GM12873 (cell line): Measurements from ENCODE around the gene TBC1D25.

Experiments
- TF ChIP-seq, protein P1 (sequence below): IDR thresholded peaks from 2 replicates; pipeline ENCODE4 v1.5.1; 2012; ENCODE audit warnings: low read depth, mild to moderate bottlenecking, moderate library complexity, low read length, control low read depth; ENCODE audit not compliant: insufficient read depth; ENCODE audit errors: missing control alignments

TBC1D25 gene

GRCh38 chrX:48611703-48612102 is 72.2 kb downstream of the TBC1D25 start:
- TF ChIP-seq, protein P1, sequence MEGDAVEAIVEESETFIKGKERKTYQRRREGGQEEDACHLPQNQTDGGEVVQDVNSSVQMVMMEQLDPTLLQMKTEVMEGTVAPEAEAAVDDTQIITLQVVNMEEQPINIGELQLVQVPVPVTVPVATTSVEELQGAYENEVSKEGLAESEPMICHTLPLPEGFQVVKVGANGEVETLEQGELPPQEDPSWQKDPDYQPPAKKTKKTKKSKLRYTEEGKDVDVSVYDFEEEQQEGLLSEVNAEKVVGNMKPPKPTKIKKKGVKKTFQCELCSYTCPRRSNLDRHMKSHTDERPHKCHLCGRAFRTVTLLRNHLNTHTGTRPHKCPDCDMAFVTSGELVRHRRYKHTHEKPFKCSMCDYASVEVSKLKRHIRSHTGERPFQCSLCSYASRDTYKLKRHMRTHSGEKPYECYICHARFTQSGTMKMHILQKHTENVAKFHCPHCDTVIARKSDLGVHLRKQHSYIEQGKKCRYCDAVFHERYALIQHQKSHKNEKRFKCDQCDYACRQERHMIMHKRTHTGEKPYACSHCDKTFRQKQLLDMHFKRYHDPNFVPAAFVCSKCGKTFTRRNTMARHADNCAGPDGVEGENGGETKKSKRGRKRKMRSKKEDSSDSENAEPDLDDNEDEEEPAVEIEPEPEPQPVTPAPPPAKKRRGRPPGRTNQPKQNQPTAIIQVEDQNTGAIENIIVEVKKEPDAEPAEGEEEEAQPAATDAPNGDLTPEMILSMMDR = no peak
